Hepatocyte (in vitro differentiated cells): ENCODE data around the gene SIN3A. TPM values are rescaled to one million over a fixed set of nuclear protein-coding genes. Genes with fewer than 3 reads are reported as not detected.

Source experiments
- DNase-seq: peaks from one replicate; pipeline ENCODE4 v3.0.0-alpha.2; 2016; ENCODE audit warnings: low spot score
- H2AFZ ChIP-seq: fragments of 200-600 bp; sonication (generic); 2 replicates; pipeline ENCODE4 v1.6.0; 2016; ENCODE audit warnings: antibody characterized with exemption, mild to moderate bottlenecking
- H3K27ac ChIP-seq: fragments of 200-600 bp; sonication (generic); 2 replicates; pipeline ENCODE4 v1.5.1; 2016; ENCODE audit warnings: mild to moderate bottlenecking
- H3K27me3 ChIP-seq: fragments of 200-600 bp; sonication (generic); 2 replicates; pipeline ENCODE4 v1.6.1; 2016
- H3K36me3 ChIP-seq: fragments of 200-600 bp; sonication (generic); replicated peaks from 2 replicates; pipeline ENCODE4 v1.5.1; 2016; ENCODE audit warnings: low read depth; ENCODE audit not compliant: insufficient read depth
- H3K4me1 ChIP-seq: fragments of 200-600 bp; sonication (generic); 2 replicates; pipeline ENCODE4 v1.5.1; 2016; ENCODE audit warnings: mild to moderate bottlenecking, moderate library complexity; ENCODE audit not compliant: insufficient read depth
- H3K4me2 ChIP-seq: fragments of 200-600 bp; sonication (generic); 2 replicates; pipeline ENCODE4 v1.6.0; 2016
- H3K4me3 ChIP-seq: fragments of 200-600 bp; sonication (generic); 2 replicates; pipeline ENCODE4 v1.5.1; 2016; ENCODE audit warnings: mild to moderate bottlenecking
- H3K79me2 ChIP-seq: fragments of 200-600 bp; sonication (generic); 2 replicates; pipeline ENCODE4 v1.6.0; 2017; ENCODE audit warnings: mild to moderate bottlenecking
- H3K9me2 ChIP-seq: fragments of 200-600 bp; sonication (generic); replicated peaks from 2 replicates; pipeline ENCODE4 v1.6.0; 2017; ENCODE audit warnings: mild to moderate bottlenecking; ENCODE audit not compliant: insufficient read depth
- H3K9me3 ChIP-seq: fragments of 200-600 bp; sonication (generic); 2 replicates; pipeline ENCODE4 v1.5.1; 2016; ENCODE audit warnings: low read depth, mild to moderate bottlenecking
- H4K20me1 ChIP-seq: fragments of 200-600 bp; sonication (generic); 2 replicates; pipeline ENCODE4 v1.6.0; 2016; ENCODE audit warnings: mild to moderate bottlenecking; ENCODE audit not compliant: insufficient read depth, poor library complexity, severe bottlenecking
- CTCF ChIP-seq: fragments of 200-600 bp; sonication (generic); IDR thresholded peaks from 2 replicates; pipeline ENCODE4 v1.5.1; 2016; ENCODE audit warnings: antibody characterized with exemption, mild to moderate bottlenecking; ENCODE audit not compliant: poor library complexity
- EZH2 ChIP-seq: fragments of 200-600 bp; sonication (generic); IDR thresholded peaks from 2 replicates; pipeline ENCODE4 v1.6.1; 2016; ENCODE audit warnings: antibody characterized with exemption, mild to moderate bottlenecking, borderline replicate concordance
- EZH2phosphoT487 ChIP-seq: fragments of 200-600 bp; sonication (generic); IDR thresholded peaks from one replicate; pipeline ENCODE4 v1.6.1; 2018; ENCODE audit warnings: antibody characterized with exemption, mild to moderate bottlenecking, low read depth, moderate library complexity; ENCODE audit not compliant: unreplicated experiment, severe bottlenecking
- WGBS: methylation state at CpG from one replicate; pipeline ENCODE4 v1.1.6; 2016; ENCODE audit warnings: low lambda C conversion rate; ENCODE audit errors: missing lambda C conversion rate; 5-methylcytosine and 5-hydroxymethylcytosine counted together
- polyA plus RNA-seq: library from polyadenylated mRNA; unstranded; fragments of >200 nt; fragmentation: Nextera tagmentation; extraction: Ambion mirVana; gene quantifications from 2 replicates; pipeline ENCODE4 v1.2.1, GENCODE V29; 2016
- total RNA-seq: library from RNA; depleted of rRNA; stranded (reverse); fragments of >200 nt; gene quantifications from 2 replicates; pipeline ENCODE4 v1.2.3, GENCODE V29; 2014

Gene SIN3A
- total and polyA plus RNA-seq, 2 experiments from 2014 or later = 16.5 to 28.8 TPM

GRCh38 chr15:75437721-75438120 lies 13.8 kb downstream of the SIN3A start:
- H3K9me2 ChIP-seq = no peaks in the 10 kb centered on the region
- TF ChIP-seq CTCF (no peak), EZH2phosphoT487 (no peak), EZH2 (no peak)
- no peak overlapping the region for H3K27ac ChIP-seq
- peaks cover 71% of the 10 kb centered on the region for H4K20me1 ChIP-seq
- H3K4me2 ChIP-seq = no peak overlapping the region
- H3K36me3 ChIP-seq = no peaks in the 10 kb centered on the region
- no peaks in the 10 kb centered on the region for H3K27me3 ChIP-seq
- H3K4me3 ChIP-seq = no peak overlapping the region
- no peak for DNase-seq
- H3K79me2 ChIP-seq = peaks cover 100% of the 10 kb centered on the region
- H3K4me1 ChIP-seq = no peaks in the 10 kb centered on the region
- H3K9me3 ChIP-seq = no peaks in the 10 kb centered on the region
- 91% methylated on average over 4 of the region's 4 CpGs for WGBS
- no peak overlapping the region for H2AFZ ChIP-seq

- no peak for TF ChIP-seq CTCF
- no peak for TF ChIP-seq EZH2
- TF ChIP-seq EZH2phosphoT487 = no peak
- no peak overlapping the region for H3K4me3 ChIP-seq
- no peaks in the 10 kb centered on the region for H3K4me1 ChIP-seq
- peaks cover 73% of the 10 kb centered on the region for H4K20me1 ChIP-seq
- H3K9me3 ChIP-seq = no peaks in the 10 kb centered on the region
- WGBS = 88% methylated on average over 5 of the region's 5 CpGs
- H3K4me2 ChIP-seq = no peak overlapping the region
- H2AFZ ChIP-seq = no peak overlapping the region
- H3K36me3 ChIP-seq = no peaks in the 10 kb centered on the region
- no peaks in the 10 kb centered on the region for H3K27me3 ChIP-seq
- DNase-seq = no peak
- no peaks in the 10 kb centered on the region for H3K9me2 ChIP-seq
- peak overlapping the region; percentile 27 for H3K27ac ChIP-seq
- H3K79me2 ChIP-seq = peaks cover 100% of the 10 kb centered on the region
These were observed 14.6 kb downstream of the SIN3A start for GRCh38 chr15:75436881-75437280.

- Histone ChIP-seq H4K20me1 (peaks cover 44% of the 10 kb centered on the region), H3K36me3 (no peaks in the 10 kb centered on the region)
- 42% methylated on average over 1 of the region's 1 CpG for WGBS
These were observed 19.8 kb downstream of the SIN3A start for GRCh38 chr15:75431682-75432081.

More at GRCh38 chr15:75431682-75432081, 19.8 kb downstream of the SIN3A start:
- Histone ChIP-seq H3K4me2 (no peak overlapping the region), H3K4me3 (no peak overlapping the region), H3K79me2 (peaks cover 98% of the 10 kb centered on the region), H3K9me2 (no peaks in the 10 kb centered on the region), H3K4me1 (no peaks in the 10 kb centered on the region), H3K27ac (no peak overlapping the region), H3K27me3 (no peaks in the 10 kb centered on the region), H3K9me3 (no peaks in the 10 kb centered on the region), H2AFZ (no peak overlapping the region)
- no peak for TF ChIP-seq CTCF
- no peak for TF ChIP-seq EZH2
- TF ChIP-seq EZH2phosphoT487 = no peak
- no peak for DNase-seq
